SK-MEL-5 (cell line): Measurements from ENCODE around the gene PLAAT5. TPM values are rescaled to one million over a fixed set of nuclear protein-coding genes. Genes with fewer than 3 reads are reported as not detected.
"Not testable (repeated sequence)": the region's sequence is repeated elsewhere in the genome, so short reads cannot be mapped to it uniquely, and the experiment has no call there.

Experiments used
- DNase-seq: peaks from one replicate; pipeline ENCODE4 v3.0.0-alpha.2; 2016; ENCODE audit warnings: low read depth, low spot score
- in situ Hi-C: cut with HindIII; loops from 2 replicates; pipeline ENCODE4 v1.10.0; 2016; ENCODE audit warnings: low sequenced_read_pairs, high pct_unique_total_duplicates, low pct_unique_long_range_greater_than_20kb
- polyA plus RNA-seq, 2 experiments: library from polyadenylated mRNA; depleted of rRNA; stranded (reverse); fragments of >200 nt; gene quantifications; 2 replicates each; pipeline ENCODE4 v1.2.3, GENCODE V29; 2015
- total RNA-seq: library from RNA; depleted of rRNA; stranded (reverse); fragments of >200 nt; shearing (Covaris generic); gene quantifications from 2 replicates; pipeline ENCODE4 v1.2.3, GENCODE V29; 2014; rRNA removed

The PLAAT5 gene
- 0.21 TPM in 1 of 2 replicates, not detected in the other for total RNA-seq
- polyA plus RNA-seq (2015; cell fraction: cytosol; rRNA removed), result not detected in 2 replicates
- not detected in 2 replicates for polyA plus RNA-seq (2015; cell fraction: nucleus; rRNA removed)

DNA sequence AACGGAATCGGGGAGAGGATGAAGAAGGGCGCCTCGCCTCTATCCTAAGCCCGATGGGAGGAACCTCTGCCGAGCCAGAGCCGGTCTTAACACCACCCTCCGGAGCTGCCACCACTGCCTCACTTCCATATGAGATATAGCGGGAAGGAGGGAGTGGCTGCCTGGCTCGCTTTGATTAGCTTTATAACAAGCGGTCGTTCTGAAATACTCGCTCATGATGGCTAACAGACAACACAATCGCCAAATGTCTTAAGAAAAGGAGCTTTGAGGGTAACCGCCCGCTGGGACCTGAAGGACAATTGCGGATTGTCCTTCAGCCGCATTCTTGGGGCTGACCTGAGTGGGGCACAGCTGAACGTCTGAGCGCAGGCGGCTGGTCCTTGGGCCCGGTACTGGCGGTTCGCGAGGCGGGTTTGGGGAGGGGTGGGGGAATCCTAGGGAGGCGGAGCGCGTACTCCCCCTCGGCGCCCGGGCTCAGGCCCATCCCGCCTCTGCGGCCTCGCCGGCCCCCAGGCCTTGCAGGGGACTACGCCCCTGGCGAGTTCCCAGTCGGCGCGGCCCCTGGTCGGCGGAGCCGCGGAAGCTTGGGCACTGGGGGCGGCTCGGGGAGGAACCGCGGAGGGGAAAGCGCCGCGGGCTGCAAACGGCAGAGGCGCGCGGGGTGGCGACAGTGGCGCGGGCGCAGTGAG, at the start of gene PLAAT5:
TSS of gene PLAAT5 (minus strand) at position 617 of the 689 bp plus-strand sequence. CDS start at position 484, 133 bp downstream.
- no peak for DNase-seq
- in situ Hi-C loops, result no loop called here

DNA sequence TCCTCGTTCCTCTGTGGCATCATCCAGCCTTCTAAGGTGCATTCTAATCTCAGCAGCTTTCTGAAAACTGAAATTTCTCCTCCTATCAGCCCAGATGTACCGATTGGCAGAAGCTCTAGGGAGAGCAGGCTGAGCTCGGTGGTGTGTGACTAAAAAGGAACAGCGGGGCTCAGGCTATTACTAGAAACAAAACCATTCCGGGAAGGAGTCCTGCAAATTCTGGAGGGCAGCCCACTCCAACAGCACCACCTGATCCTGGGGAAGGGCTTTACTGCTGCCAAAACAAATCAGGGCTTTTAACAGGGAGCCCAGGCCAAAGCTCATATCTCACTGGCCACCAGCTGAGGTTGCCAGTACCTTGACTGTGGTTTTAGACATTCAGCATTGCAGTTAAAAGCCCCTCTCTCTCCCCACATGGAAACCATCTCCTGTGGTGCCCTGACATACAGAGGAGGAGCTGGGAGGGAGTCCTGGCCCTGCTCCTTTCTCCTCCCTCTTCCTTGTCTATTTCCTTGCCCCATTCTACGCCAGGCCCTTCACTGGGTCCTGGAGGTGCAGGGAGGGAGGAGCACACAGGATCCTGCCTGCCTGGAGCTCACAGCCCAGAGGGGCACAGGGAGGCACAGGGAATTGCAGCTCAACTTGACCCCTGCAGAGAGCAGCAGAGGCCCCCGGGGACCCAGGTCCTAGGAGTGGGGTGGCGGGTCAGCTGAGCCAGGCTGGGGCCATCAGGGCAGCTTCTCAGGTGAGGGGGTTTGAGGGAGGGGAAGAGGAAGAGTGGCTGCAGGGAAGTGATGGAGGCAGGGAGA, 46.5 kb upstream of the PLAAT5 start:
- DNase-seq, result no peak

GRCh38 chr11:63536669-63537292, 45.8 kb upstream of the PLAAT5 start, which contains the start of gene PLAAT4:
Gene PLAAT4, plus strand, starts transcription at chr11:63536808. Its CDS starts 61 bp downstream, at chr11:63536869.
- in situ Hi-C loops, result no loop called here
- no peak for DNase-seq

More for the DNA sequence above, 46.5 kb upstream of the PLAAT5 start:
- in situ Hi-C loops, result no loop called here

DNA sequence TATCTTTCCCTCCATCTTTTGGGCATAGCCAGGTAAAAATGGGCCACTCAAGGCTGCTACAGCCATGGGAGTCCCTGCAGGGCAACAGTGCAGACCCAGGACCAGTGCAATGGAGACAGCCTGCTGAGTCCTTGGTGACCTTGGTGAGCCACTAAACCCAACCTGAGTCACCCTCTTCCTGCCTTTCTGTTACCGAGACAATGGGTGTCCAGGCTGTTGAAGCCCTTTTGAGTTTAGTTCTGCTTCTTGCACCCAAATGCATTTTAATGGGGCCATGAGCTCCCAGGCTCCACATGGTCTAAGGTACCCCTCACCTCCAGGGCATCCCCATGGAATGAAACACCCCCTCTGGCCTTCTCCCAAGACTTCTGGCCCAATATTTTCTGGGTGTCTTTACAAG, 44.8 kb upstream of the PLAAT5 start:
- in situ Hi-C loops, result no loop called here
- DNase-seq, result no peak

DNA sequence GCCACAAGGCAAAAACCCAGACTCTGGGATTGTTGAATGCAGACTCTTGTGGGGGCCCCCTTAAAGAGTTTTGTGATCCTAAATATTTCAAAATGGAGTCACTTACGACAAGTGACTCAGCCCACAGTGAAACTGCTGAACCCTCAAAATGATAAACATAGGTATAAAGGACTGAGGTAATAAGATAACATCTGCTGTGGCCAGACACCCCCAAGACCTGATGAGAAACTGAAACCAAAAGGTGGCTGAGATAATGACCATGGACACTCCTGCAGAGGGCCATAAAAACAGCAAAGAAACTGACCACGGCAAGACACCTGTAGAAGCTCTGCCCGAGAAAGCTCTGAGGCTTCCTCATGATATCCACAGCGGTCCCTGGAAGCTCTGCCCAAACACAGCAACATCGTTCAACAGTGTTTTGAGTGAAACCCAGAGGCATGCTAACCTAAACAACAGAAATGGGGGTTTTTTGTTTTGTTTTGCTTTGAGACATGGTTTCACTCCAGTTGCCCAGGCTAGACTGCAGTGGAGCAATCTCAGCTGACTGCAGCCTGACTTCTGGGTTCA, 44.0 kb upstream of the PLAAT5 start:
- DNase-seq, result no peak
- in situ Hi-C loops, result no loop called here

- no peak for DNase-seq
- in situ Hi-C loops, result no loop called here
Observed at GRCh38 chr11:63534076-63534475, 43.1 kb upstream of the PLAAT5 start.

DNA sequence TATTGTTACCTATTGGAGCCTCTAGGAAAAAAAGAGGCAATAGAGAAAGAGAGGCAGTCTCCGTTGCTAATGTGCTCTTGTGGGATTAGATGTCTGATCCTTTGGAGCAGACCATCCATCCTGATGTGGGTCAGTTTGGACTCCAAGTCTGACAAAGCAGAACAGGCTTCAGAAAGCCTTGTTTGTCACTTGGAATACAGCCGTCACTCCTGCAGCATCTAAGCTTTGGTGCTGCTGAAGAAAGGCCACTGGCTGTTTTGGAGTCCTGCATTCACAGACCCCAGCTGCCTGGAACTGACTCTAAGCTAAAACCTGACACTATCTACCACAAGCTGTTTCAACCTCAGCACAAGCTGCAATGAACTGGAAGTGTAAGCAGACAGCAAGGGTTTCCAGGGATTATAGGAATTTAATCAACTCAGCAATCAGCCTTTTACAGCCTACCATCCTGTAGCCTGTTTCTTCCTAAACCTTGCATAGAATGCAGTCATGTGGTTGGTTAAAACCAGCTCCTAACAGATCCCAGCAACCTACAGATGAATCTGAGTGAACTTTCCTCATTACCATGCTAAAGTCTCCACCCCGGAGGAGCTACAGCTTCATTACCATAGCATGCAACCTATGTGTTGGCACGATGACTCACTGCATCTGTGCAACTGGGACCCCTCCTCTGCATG, 42.0 kb upstream of the PLAAT5 start:
- DNase-seq, result no peak
- in situ Hi-C loops, result no loop called here

DNA sequence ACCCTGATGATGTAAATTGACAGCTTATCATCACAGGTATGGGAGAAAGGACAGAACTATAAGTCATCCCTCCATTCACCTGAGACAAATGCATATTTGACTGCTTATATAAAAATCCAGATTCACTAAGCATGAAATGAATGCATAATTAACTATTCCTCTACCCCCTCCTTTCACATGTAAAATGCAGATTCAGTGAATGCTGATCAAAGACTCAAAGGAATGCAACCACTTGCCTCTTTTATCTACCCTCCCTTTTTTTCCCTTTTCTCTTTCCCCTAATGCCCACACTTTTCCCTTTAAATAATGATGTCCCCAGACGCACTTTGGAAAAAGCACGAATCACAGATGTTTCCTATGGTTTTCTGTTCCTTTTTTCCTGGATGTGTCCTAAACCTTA, 41.1 kb upstream of the PLAAT5 start:
- in situ Hi-C loops, result no loop called here
- no peak for DNase-seq

DNA sequence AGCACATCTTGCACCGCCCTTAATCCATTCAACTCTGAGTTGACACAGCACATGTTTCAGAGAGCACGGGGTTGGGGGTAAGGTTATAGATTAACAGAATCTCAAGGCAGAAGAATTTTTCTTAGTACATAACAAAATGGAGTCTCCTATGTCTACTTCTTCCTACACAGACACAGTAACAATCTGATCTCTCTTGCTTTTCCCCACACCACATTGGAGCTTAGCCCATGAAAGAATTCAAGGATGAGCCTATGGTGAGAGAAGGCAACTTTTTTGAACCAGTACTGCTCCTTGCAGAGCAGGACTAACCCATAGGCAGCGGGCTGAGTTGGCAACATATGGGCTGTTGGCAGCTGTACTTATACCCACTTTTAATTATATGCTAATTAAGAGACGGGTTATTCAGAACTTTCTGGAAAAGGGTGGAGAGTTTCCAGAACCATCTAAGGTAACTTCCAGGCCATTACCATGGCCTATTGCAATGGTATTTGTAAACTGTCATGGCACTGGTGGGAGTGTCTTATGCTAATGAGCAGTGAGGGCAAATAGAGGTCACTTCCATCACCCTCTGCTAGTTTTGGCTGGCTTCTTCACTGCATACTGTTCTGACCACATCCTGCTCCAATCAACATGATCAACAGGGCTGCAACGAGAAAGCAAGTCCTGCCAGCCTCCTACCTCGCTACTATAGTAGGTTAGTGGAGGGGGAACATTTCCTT, 40.3 kb upstream of the PLAAT5 start:
- in situ Hi-C loops, result not testable (repeated sequence)
- peak; percentile 9 for DNase-seq

DNA sequence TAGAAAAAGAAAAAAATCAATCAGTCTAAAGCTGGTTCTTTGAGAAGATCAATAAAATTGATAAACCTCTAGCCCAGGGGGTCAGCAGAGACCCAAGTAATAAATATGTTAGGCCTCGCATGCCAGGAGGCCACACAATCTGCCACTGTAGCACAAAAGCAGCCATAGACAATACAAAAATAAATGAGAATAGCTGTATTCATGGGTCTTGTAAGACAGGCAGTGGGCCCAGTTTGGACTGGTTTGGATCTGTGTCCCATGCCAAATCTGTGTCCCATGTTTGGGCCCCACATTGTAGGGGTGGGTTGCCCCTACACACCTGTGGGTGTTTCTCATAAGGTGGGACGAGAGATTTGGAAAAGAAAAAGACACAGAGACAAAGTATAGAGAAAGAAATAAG, 39.1 kb upstream of the PLAAT5 start:
- in situ Hi-C loops, result no loop called here

GRCh38 chr11:63529373-63529772, 38.4 kb upstream of the PLAAT5 start:
- in situ Hi-C loops, DNase-seq: not testable (repeated sequence)

More for the DNA sequence above, 39.1 kb upstream of the PLAAT5 start:
- DNase-seq, result no peak

- DNase-seq, in situ Hi-C loops: not testable (repeated sequence)
Observed at GRCh38 chr11:63528729-63529278, 37.8 kb upstream of the PLAAT5 start.

GRCh38 chr11:63528156-63528555, 37.2 kb upstream of the PLAAT5 start:
- in situ Hi-C loops, result not testable (repeated sequence)

DNA sequence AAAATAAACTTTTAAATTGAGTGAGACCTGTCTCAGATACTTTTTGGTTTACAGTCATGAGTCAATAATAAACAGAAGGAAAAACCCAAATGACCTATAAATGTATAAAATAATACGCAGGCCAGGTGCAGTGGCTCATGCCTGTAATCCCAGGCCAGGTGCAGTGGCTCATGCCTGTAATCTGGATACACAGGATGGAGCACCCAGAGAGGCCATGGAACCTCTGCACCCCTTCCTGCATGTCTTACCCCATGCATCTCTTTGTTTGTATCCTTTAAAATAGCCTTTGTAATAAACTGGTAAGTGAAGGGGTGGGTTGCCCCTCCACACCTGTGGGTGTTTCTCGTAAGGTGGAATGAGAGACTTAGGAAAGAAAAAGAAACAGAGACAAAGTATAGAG, 36.7 kb upstream of the PLAAT5 start:
- in situ Hi-C loops, result no loop called here

More at GRCh38 chr11:63528156-63528555, 37.2 kb upstream of the PLAAT5 start:
- not testable (repeated sequence) for DNase-seq

GRCh38 chr11:63523151-63523550, 32.2 kb upstream of the PLAAT5 start:
- in situ Hi-C loops, result no loop called here
- DNase-seq, result no peak

More for the DNA sequence above, 36.7 kb upstream of the PLAAT5 start:
- no peak for DNase-seq

DNA sequence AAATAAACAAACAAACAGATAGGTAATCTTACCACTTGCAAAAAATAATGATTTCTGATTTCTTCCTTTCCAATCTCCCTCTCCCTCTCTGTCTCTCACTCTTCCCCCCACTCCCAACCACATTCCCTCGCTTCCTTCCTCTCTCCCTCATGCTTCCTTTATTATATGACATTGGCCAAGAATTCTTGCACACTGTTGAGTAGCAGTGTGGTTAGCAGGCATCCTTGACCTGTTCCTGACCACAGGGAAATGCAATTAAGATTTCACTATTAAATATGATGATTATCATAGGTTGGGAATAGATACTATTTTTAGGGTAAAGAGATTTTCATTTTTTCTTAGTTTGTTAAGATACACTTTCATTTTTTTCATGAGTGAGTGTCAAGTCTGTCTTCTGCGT, 30.9 kb upstream of the PLAAT5 start:
- no peak for DNase-seq
- in situ Hi-C loops, result no loop called here
